Lung (tissue), 12 donors: ENCODE results near the gene PPP2R5C. TPM values are rescaled to one million over a fixed set of nuclear protein-coding genes. Genes with fewer than 3 reads are reported as not detected.
A peak's percentile ranks its signal among the peaks of the same experiment; 100 is the strongest.

Experiments
- ATAC-seq: fragments of 200-7000 bp; cut with Tn5 transposase; one replicate; pipeline ENCODE4 v1.9.1; 2020; ENCODE audit warnings: moderate number of reproducible peaks; ENCODE audit not compliant: insufficient read depth, low FRiP score
- DNase-seq, 3 donors: peaks; one replicate each; pipeline ENCODE4 v3.0.0-alpha.2; 2013 to 2017
- H3K27ac ChIP-seq, 2 donors: one replicate each; pipeline ENCODE4 v1.5.1; 2013; ENCODE audit warnings: mild to moderate bottlenecking in 2 of 2, moderate library complexity in 2 of 2, control low read depth in 1 of 2, inconsistent platforms in 1 of 2, low read depth in 1 of 2, low read length in 1 of 2
- H3K27me3 ChIP-seq, 3 donors: one replicate each; pipeline ENCODE4 v1.5.1; 2013; ENCODE audit warnings: low read length in 2 of 3; ENCODE audit not compliant: control insufficient read depth in 3 of 3, insufficient read depth in 3 of 3
- H3K36me3 ChIP-seq, 4 donors: one replicate each; pipeline ENCODE4 v1.5.1; 2013; ENCODE audit warnings: low read length in 4 of 4, mild to moderate bottlenecking in 1 of 4, moderate library complexity in 1 of 4; ENCODE audit not compliant: control insufficient read depth in 4 of 4, insufficient read depth in 4 of 4
- H3K4me1 ChIP-seq, 5 donors: one replicate each; pipeline ENCODE4 v1.5.1; 2013; ENCODE audit warnings: low read length in 5 of 5, mild to moderate bottlenecking in 2 of 5, moderate library complexity in 1 of 5; ENCODE audit not compliant: control insufficient read depth in 5 of 5, insufficient read depth in 5 of 5
- H3K4me3 ChIP-seq: one replicate; pipeline ENCODE4 v1.5.1; 2013; ENCODE audit warnings: mild to moderate bottlenecking, control low read depth, moderate library complexity
- H3K9ac ChIP-seq, 2 donors: one replicate each; pipeline ENCODE4 v1.5.1; 2013; ENCODE audit warnings: low read length in 2 of 2, control low read depth in 1 of 2; ENCODE audit not compliant: insufficient read depth in 1 of 2
- H3K9me3 ChIP-seq, 4 donors: one replicate each; pipeline ENCODE4 v1.5.1; 2013; ENCODE audit warnings: low read length in 3 of 4, mild to moderate bottlenecking in 1 of 4, moderate library complexity in 1 of 4; ENCODE audit not compliant: control insufficient read depth in 4 of 4, insufficient read depth in 3 of 4
- WGBS, 2 donors: extraction: QIAGEN DNeasy Blood & Tissue Kit; methylation state at CpG; one replicate each; pipeline ENCODE4 v1.1.7; 2013; 5-methylcytosine and 5-hydroxymethylcytosine counted together
- polyA plus RNA-seq, 2 donors: library from polyadenylated mRNA; stranded (reverse); fragments of 200-250 nt; gene quantifications; one replicate each; pipeline ENCODE4 v1.2.1, GENCODE V29; 2013
- total RNA-seq, 2 donors: library from RNA; depleted of rRNA in 1 of 2; stranded (reverse); fragments of >200 nt in 1 of 2; gene quantifications; one replicate each; pipeline ENCODE4 v1.2.1, GENCODE V29; 2014 to 2021
- TF ChIP-seq, protein P1 (sequence below): IDR thresholded peaks from 2 replicates; pipeline ENCODE4 v1.5.1; 2012; ENCODE audit warnings: mild to moderate bottlenecking; ENCODE audit errors: control extremely low read depth, extremely low read depth
- donor health status: control.
- donor health status: control.
- donor health status: Bipolar disorder and iron deficiency.
- donor health status: healthy.
- donor health status: DM: yes; HTN: yes; CAD: no.

PPP2R5C gene
- total and polyA plus RNA-seq, 4 donors: 66.6 to 180 (median 126) TPM

DNA sequence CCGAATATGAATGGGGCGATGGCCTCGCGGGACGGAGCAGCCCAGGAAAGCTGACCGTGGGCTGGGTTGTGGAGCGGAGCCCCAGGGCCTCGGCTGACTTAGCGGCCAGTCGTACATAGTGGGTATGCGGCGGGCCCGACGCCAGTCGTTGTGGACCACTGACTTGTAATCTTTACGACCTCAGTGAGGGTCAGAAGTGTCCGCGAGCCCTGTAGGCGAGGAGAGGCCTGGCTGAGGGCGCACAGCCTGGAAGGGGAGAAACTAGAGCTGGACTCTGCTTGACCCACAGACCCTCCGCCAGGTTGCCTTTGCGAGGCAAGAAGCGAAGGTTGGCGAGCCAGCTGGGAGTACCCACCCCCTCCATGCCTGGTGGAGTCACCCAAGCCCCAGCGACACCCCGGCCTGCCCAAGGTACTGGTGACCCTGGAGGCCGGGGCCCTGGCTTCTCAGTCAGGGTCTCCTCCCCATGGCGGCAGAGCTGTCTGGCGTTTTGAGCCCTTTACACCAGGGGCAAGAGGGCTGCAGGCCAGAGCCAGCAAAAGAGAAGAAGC, 187.2 kb downstream of the PPP2R5C start:
- peak overlapping the region; percentile 53 for H3K4me3 ChIP-seq
- WGBS, 2 donors: 8% methylated on average over 28 to 29 of the region's 29 CpGs
- DNase-seq (no peak), ATAC-seq (no peak)
- TF ChIP-seq, protein P1, sequence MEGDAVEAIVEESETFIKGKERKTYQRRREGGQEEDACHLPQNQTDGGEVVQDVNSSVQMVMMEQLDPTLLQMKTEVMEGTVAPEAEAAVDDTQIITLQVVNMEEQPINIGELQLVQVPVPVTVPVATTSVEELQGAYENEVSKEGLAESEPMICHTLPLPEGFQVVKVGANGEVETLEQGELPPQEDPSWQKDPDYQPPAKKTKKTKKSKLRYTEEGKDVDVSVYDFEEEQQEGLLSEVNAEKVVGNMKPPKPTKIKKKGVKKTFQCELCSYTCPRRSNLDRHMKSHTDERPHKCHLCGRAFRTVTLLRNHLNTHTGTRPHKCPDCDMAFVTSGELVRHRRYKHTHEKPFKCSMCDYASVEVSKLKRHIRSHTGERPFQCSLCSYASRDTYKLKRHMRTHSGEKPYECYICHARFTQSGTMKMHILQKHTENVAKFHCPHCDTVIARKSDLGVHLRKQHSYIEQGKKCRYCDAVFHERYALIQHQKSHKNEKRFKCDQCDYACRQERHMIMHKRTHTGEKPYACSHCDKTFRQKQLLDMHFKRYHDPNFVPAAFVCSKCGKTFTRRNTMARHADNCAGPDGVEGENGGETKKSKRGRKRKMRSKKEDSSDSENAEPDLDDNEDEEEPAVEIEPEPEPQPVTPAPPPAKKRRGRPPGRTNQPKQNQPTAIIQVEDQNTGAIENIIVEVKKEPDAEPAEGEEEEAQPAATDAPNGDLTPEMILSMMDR: no peak
- peak overlapping the region; percentile 91 to 99 for H3K9ac ChIP-seq
- peaks cover 0 to 14% (median 2%) of the 10 kb centered on the region in 5 donors for H3K4me1 ChIP-seq
- peaks cover 0 to 8% (median 0%) of the 10 kb centered on the region in 3 donors for H3K27me3 ChIP-seq
- no peaks in the 10 kb centered on the region for H3K9me3 ChIP-seq
- H3K27ac ChIP-seq: peak overlapping the region; percentile 88 to 90
- peaks cover 0 to 2% (median 0%) of the 10 kb centered on the region in 4 donors for H3K36me3 ChIP-seq

DNA sequence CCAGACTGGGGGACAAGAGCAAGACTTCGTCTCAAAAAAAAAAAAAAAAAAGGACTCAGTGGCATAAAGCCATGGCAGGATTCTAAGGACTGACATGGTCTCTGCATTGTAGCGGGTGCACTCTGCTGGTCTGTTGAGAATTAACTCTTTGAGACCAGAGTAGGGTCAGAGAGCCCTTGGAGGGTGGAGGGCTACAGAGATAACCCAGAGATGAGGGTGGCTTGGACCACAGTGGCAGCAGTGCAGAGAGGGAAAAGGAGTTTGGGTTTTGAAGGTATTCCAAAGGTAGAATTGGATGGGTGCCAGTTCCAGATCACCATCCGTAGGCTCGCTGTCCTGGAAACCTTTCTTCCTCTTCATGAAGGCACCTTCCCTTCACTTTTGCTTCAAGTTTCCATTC, 188.6 kb downstream of the PPP2R5C start:
- H3K9ac ChIP-seq: no peak overlapping the region
- H3K4me1 ChIP-seq: peaks cover 0 to 14% (median 2%) of the 10 kb centered on the region in 5 donors
- no peak overlapping the region for H3K27ac ChIP-seq
- H3K27me3 ChIP-seq: peaks cover 0 to 6% (median 0%) of the 10 kb centered on the region in 3 donors
- no peaks in the 10 kb centered on the region for H3K9me3 ChIP-seq
- TF ChIP-seq, protein P1: no peak
- no peak for ATAC-seq
- WGBS, 2 donors: 65 to 71% methylated on average over 4 of the region's 4 CpGs
- no peak overlapping the region for H3K4me3 ChIP-seq
- peak in 1 of 3 donors; percentile 34 for DNase-seq
- H3K36me3 ChIP-seq: peaks cover 0 to 2% (median 0%) of the 10 kb centered on the region in 4 donors

DNA sequence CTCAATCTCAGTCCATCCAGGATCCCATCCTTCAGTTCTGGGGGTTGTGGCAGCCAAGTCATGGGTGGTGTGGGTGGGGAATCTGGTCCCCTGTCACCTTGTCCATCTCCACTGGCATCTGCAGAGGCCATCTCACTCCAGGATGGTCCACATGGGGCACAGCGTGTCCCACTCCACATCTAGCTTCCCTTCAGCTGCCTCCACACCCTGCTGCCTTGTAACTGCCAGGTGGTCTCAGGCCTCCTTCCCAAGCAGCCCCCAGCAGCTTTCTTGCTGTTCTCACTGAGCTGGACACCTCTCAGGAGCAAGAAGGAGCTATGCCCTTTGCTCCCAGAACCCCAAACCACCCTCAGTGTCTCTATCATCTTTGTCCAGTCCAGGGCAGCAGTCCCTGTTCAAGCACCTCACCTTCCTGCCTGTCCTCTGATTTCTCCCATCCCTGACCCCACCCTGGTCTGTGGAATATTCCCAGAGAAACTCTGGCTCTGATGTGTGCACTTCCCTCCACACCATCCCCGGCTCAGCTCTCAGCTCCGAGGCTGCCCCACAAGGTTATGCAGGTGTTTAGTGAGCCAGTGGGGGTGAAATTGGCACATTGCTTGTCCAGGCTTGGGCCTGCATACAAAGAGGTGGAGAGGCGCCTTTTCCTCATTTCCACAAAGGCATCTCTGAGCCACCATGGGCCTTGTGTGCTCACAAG, 189.2 kb downstream of the PPP2R5C start:
- no peaks in the 10 kb centered on the region for H3K9me3 ChIP-seq
- H3K27ac ChIP-seq: no peak overlapping the region
- H3K27me3 ChIP-seq: peaks cover 0 to 2% (median 0%) of the 10 kb centered on the region in 3 donors
- WGBS, 2 donors: 84 to 95% methylated on average over 4 of the region's 4 CpGs
- DNase-seq (no peak), ATAC-seq (no peak)
- H3K9ac ChIP-seq: no peak overlapping the region
- H3K4me1 ChIP-seq: peaks cover 0 to 14% (median 2%) of the 10 kb centered on the region in 5 donors
- TF ChIP-seq, protein P1: no peak
- H3K4me3 ChIP-seq: no peak overlapping the region
- H3K36me3 ChIP-seq: peaks cover 0 to 2% (median 0%) of the 10 kb centered on the region in 4 donors
